HG03571 (cell line): ENCODE data around the gene PRKCE.
"Not testable (repeated sequence)": the region's sequence is repeated elsewhere in the genome, so short reads cannot be mapped to it uniquely, and the experiment has no call there.

Experiments
- ATAC-seq: cut with Tn5 transposase; IDR thresholded peaks from one replicate; pipeline ENCODE4 v1.9.1; 2021; ENCODE audit not compliant: unreplicated experiment

PRKCE gene

GRCh38 chr2:45696708-45697107, 45.2 kb downstream of the PRKCE start:
- ATAC-seq = no peak

DNA sequence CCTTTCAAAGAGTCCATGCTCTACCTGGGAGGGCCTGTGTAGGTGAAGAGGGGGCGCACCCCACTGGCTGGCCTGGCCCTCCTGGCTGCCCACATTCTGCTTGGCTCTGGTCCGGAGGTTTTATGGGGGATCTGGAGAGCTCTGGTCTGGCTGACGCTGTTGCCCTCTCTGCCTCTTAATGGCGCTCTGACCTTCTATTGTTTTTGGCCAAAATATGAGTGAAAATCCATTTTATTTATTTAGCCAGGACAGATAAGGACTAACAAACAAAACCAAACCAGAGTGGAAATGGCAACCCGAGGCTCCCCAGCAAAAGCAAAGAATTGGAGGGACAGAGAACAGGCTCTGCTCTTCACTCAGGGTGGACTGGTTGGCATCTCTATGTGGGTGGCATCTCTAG, 45.7 kb downstream of the PRKCE start:
- ATAC-seq = no peak

DNA sequence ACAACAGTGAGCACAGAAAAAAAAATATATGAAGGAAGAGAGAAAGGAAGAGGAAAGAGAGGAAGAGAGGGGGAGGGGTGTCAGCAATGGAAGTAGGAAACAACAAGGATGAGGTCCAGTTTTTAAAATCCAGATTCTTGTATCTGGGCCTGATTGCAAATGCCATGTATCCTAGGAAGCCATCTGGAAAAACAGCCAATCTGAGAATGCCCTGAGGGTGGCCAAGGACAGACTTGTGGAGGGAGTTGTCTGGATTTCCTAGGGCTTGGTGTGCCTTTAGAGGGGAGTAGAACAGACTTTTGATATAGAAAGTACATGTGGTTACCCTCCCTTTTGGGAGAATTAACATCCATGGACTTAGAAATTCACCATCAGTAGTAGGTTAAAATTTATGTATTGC, 47.1 kb downstream of the PRKCE start:
- ATAC-seq = no peak

DNA sequence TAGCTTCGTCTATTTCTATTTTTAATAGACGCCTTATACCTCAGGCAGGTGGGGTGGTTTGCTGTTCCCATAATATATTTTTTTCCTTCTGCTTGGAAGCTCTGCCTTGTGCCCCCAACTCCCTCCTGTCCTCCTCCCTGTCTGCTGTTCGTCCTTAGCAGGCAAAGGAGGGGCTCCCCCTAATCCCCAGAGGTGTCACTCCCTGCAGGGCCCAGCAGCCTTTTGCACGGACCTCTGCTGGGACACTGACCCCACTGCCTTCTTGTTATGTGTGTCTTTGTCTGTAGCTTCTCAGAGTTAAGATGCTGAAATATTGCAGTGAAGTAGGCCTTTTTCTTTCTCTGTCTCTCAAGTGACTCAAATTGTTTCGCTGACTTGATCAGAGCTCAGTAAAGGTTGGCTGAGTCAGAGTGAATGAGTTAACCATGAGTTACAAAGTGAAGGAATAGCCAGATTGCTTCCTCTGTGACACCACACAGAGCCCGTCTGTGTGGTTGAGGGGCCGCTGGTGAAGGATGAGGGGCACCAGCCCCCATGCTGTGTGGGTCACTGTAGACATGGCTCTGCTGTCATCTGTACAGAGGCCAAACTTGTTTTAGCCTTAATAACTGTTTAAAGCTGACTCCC, 47.7 kb downstream of the PRKCE start:
- ATAC-seq = peak; percentile 55

GRCh38 chr2:45700407-45701013, 49.0 kb downstream of the PRKCE start:
- no peak for ATAC-seq

DNA sequence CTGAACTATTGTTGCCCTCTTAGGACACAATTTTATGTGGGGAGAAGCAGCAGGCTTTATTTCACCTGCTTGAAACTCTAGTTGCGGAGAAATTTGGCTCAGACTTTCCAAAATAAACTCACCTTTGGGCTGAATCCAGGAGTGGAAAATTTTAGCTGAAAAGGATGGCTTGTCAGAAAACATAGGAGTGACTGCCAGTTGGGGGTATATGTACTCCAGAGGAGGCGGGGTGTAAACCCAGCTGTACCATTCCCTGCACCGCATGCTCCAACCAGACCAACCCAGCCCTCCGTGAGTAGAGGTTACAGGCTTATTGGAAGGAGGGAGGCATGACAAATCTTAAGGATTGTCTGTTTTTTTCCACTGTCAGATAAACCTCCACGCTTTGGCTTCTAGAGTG, 53.8 kb downstream of the PRKCE start:
- no peak for ATAC-seq

- no peak for ATAC-seq
Observed at GRCh38 chr2:45706033-45706432, 54.6 kb downstream of the PRKCE start.

- ATAC-seq = no peak
Observed at GRCh38 chr2:45707006-45707405, 55.5 kb downstream of the PRKCE start.

DNA sequence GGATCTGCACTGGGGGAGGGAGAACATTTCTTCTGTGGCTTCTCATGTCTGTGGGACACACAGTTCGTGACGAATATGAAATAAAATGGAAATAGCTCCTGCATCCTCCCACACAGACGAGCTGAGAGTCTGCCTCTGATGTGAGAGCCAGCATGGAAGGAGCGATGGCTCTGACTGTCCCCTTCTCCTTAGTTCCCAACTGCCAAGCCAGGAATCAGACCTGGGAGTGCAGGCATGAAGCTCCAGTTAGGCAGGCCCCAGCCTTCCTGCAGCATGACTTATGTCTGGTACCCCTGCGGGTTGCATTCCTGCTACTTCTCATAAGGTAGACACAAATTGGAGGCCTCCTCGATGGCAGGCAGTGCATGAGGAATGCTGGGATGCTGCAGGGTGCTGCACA, 56.2 kb downstream of the PRKCE start:
- ATAC-seq = no peak

GRCh38 chr2:45708501-45708900, 57.0 kb downstream of the PRKCE start:
- ATAC-seq = no peak

GRCh38 chr2:45709137-45709536, 57.7 kb downstream of the PRKCE start:
- ATAC-seq = no peak

DNA sequence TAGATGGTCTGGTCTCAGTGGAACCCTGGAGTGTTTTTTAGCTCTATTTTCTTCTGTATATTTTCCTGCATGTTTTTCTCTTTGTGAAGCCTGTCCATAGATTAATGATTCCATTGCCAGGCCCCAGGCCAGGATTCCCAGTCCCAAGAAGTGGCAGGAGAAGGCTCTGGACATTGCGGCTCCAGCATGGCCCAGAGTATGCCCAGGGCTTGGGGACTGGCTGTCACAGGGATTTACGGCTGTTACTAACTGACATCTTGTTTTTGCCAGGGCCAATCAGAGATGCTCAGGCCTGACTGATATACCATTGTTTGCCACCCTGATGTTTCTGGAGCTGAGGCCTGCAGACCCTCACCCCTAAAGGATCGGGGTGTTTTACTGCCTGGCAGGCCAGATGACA, 59.0 kb downstream of the PRKCE start:
- no peak for ATAC-seq

- ATAC-seq = no peak
Observed at GRCh38 chr2:45711224-45711623, 59.7 kb downstream of the PRKCE start.

DNA sequence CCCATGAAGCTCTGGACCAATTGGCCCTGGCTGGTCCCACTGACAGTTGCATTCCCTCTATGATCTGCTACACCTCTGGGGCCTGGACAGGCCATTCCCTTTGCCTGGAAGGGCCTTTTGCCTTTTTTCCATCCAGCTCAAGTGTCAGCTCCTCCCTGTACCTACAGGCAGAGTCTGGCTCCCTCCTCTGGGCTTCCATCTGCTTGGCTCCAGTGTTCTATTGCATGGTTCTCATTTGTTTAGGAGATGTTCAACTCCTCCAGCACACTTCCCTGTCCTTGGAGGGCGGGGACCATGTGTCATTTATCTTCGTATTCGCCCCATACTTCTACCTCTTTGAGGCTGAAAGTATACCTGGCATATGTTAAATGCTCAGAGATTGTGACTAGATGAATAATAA, 61.1 kb downstream of the PRKCE start:
- no peak for ATAC-seq

- no peak for ATAC-seq
Observed at GRCh38 chr2:45713136-45713535, 61.7 kb downstream of the PRKCE start.

DNA sequence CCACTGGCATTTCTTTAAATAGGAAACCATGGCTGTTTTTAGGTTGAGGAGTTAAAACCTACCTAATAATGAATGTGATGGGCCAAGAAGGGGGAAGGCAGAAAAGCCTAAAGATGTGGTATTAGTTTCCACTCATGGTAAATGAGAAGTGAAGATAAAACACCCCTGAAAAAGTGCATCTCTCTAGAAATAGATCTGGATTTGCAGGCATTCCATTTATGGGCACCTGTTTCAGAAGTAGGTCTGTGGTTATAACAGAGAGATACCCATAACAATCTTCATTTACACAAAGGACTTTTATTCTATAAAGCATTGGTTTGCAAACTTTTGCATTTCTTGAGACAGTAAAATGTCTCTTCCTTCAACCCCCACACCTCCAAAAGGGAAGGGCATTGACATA, 62.1 kb downstream of the PRKCE start:
- no peak for ATAC-seq

- no peak for ATAC-seq
Observed at GRCh38 chr2:45714679-45715078, 63.2 kb downstream of the PRKCE start.

- ATAC-seq = no peak
Observed at GRCh38 chr2:45715601-45716379, 64.3 kb downstream of the PRKCE start.

- not testable (repeated sequence) for ATAC-seq
Observed at GRCh38 chr2:45716432-45716831, 65.0 kb downstream of the PRKCE start.

DNA sequence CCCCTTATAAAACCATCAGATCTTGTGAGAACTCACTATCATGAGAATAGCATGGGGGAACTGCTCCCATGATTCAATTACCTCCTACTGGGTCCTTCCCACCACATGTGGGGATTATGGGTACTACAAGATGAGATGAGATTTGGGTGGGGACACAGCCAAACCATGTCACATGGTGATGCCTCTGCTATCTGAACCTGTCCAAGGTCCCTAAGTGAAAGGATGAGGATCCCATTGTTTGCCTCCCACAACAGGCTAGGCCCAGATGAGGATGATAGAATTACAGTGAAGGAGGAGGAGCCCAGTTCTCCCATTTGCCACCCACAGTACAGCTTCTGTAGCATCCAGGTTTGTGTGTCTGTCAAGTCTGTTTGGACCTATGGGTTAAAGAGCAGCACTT, 65.4 kb downstream of the PRKCE start:
- no peak for ATAC-seq

GRCh38 chr2:45720210-45720609, 68.7 kb downstream of the PRKCE start:
- ATAC-seq = no peak

GRCh38 chr2:45721150-45721549, 69.7 kb downstream of the PRKCE start:
- no peak for ATAC-seq
